Retina (tissue), 1 donor: ENCODE data around the gene GLS.
"Not testable (repeated sequence)": the region's sequence is repeated elsewhere in the genome, so short reads cannot be mapped to it uniquely, and the experiment has no call there.

Experiments
- DNase-seq: peaks from one replicate; pipeline ENCODE4 v3.0.0-alpha.2; 2016

The GLS gene

DNA sequence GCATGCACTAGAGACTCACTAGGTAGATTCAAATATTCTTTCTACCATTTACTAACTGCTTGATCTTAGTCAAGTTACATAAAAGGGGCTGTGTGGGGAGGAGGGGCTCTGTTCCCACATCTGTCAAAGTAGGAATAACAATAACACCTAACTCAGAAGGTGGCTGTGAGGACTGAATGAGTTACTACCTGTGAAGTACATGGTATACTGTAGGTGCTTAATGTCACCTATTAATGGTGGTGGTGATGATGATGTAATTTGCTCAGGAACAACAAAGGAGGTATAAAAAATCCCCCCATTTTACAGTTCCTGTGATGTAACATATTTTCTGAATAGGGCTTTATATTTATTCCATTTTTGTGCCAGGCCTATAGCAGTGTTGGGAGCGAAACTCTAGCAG is 92.6 kb downstream of the GLS start:
- no peak for DNase-seq

- no peak for DNase-seq
Observed at GRCh38 chr2:190973726-190974628, 93.4 kb downstream of the GLS start.

- DNase-seq = no peak
Observed at GRCh38 chr2:190974629-190975361, 94.2 kb downstream of the GLS start.

DNA sequence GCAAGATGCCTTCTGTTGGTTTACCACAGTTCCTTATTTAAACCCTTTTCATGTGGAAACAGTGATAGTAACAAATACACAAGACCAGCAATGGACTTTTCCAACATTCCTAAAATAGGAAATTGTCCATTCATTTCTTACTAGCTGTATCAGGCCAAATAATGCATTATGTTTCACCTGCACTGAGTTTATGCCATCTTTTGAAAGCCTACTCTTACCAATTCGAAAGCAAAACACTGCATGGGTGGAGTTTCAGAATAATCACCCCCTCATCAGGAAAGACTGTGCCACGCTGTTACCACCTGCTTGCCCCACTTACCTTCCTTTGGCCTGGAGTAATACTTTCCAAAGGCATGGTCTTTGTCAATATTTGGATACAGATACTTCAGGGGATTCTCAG is 95.9 kb downstream of the GLS start:
- no peak for DNase-seq

DNA sequence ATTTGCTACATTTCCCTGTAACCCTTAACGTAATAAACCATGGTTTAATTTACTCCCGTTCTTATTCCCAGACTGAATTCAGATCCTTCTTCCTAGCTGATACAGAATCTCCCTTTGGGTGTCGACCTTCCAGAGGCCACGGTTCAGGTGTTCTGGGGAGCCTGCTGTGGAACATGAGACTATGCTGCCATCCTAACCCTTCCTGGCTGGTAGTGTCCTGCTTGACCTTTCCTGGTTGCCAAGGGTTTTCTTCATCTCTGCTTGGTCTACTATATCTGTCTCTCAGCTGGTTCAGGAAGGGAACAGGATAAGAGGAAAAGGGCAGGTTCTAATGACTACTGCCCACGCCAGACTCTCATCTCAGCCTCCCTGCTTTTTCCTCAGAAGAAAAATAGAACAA is 96.9 kb downstream of the GLS start:
- no peak for DNase-seq

DNA sequence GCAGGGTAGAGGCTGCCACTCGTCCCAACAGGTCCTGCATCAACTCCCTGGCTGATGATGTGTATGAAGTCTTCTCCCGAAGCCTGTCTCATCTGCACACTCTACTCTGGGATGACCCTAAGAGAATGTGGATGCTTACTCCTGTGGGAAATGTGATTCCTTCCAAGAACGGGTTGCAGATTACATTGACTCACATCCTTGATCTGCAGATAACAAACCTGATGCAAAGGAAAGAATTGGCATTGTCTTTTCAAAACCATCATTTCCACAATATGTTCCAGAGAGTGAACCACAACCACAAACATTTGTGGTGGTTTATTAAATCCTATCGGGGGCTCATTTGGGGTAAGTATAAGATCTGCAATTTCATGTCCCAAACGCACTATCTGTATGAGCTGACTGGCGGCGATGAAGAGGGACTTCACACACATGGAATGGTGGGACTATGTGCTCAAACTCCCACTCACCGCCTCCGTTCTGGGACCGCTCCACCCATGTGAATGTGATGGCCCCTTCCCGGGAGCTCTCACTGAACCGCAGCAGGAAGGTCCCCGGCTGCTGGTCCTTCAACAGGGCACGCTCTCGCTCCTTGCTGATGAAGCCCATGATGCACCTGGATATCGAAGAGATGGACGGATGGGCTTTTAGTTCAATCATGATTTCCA is 97.9 kb downstream of the GLS start:
- DNase-seq = no peak

GRCh38 chr2:190979906-190980629 is 99.4 kb downstream of the GLS start:
- DNase-seq = no peak

- DNase-seq = no peak
Observed at GRCh38 chr2:190980630-190981209, 100.1 kb downstream of the GLS start.

- no peak for DNase-seq
Observed at GRCh38 chr2:190981333-190981732, 100.7 kb downstream of the GLS start.

GRCh38 chr2:190981733-190982132 is 101.1 kb downstream of the GLS start:
- DNase-seq = no peak

DNA sequence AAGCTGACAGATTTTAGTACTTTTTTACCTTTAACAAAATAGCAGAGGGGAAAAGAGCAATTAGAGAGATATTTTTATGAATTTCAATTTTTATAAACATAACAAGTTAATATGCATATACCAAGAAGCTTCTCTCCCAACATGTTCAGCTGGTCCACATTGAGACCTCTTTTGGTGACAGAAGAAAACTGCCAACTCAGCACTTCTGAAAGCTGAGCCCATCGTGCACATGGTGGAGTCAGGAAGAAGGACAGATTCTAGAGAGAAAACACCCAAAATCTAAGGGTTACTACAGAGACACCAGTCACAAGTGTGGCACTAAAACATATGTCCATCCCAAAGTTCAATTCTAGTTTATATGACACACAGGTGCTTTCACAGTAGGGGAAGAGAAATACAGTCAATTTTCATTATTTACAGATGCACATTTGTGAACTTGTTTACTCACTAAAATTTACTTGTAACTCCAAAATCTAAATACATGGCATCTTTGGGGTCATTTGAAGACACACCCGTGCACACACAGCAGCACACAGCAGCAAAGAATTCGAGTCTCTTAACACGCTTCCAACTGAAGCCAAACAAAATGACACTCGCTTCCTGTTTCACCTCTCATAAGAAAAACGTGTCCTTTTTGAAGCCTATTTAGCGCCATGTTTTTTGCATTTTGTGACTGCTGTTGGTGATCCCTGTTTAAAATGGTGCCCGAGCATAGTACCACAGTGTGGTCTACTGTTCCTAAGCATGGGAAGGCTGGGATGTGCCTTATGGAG is 101.8 kb downstream of the GLS start:
- no peak for DNase-seq

DNA sequence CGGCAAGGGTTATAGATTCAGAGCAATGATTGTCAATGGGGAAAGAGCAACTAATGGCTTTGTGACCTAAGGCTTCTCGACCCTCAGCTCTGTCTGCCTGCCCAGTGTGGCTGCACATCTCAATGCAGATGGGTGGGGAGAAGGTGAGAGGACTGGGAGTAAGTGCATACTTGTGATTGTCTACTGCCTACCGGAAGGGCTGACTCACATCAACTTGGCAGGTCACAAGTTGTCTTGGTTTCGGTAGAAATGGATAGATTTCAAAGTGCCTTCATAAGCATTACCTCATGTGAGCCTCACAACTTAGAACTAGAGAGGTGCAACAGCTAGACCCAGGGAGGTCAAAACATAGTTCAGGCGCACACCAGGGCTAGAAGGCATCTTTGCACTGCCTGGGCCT is 104.0 kb downstream of the GLS start:
- no peak for DNase-seq

- no peak for DNase-seq
Observed at GRCh38 chr2:190986221-190986953, 105.8 kb downstream of the GLS start.

GRCh38 chr2:190987116-190987515 is 106.5 kb downstream of the GLS start:
- DNase-seq = no peak

DNA sequence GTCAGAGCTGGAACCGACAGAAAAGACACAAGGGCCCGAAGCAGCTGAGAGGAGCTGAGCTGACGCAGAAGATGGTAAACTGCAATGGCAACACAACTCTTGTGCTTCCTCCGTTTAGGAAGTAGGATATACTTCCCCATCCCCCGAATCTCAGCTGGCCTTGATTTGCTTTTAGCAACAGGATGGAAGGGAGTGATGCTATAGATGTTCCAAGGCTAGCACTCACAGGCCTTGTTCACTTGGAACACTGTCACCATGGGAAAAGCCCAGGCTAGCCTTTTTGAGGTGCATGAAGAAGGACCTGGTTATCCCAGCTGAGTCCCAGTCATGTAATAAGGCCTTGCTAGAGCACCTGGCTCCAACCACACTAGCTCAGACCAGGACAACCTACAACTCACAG is 107.3 kb downstream of the GLS start:
- DNase-seq = no peak

DNA sequence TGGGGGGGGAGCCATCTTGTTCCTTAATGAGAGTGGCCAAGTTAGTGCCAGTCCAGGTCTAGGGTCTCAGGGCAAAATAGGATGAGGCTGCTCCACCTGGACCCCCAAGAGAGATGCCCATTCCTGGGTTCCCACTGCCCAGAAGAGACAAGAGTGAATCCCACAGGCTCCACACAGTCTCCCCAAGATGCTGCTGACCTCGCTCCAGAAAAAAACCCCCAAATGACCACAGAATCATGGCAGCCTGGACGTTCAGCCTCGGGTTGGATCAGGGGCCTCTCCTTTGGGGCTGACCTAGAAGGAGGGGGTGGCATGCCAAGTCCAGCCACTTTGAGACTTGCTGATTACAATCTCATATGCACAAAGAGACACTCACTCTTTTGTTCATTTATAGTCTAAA is 108.3 kb downstream of the GLS start:
- no peak for DNase-seq

- no peak for DNase-seq
Observed at GRCh38 chr2:190990132-190990531, 109.5 kb downstream of the GLS start.

GRCh38 chr2:190993292-190993643 is 112.6 kb downstream of the GLS start:
- DNase-seq = no peak

DNA sequence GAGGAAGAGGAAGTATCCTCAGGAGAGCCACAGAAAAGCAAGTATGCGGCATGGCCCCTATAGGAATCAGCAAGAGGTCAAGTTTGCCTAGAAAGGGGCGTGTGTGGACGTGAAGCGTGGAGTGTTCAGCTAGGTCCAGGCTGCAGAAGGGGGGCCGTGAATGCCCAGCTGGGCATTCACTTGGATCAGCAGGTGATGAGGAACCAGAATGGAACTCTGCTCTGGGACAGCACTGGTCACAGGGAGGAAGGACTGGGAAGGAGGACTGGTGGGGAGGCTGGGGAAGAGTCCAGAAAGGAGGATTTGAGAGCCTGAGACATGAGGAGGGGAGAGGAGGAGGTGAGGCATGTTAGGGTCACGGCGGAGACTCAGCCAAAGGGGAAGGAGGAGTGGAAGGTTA is 113.5 kb downstream of the GLS start:
- DNase-seq = no peak

GRCh38 chr2:190995315-190995714 is 114.7 kb downstream of the GLS start:
- not testable (repeated sequence) for DNase-seq

- DNase-seq = no peak
Observed at GRCh38 chr2:190996338-190996946, 115.8 kb downstream of the GLS start.
